Esophagus squamous epithelium (tissue), 4 donors: Measurements from ENCODE around the gene TIPIN.

Experiments
- CTCF ChIP-seq, 6 experiments: fragments of 450-650 bp in 4 of 6; fragments of 200-600 bp in 2 of 6; sonication (generic) in 2 of 6; IDR thresholded peaks; one replicate each; pipeline ENCODE4 v1.5.1; 2016 to 2019; ENCODE audit warnings: antibody characterized with exemption in 6 of 6, mild to moderate bottlenecking in 4 of 6, moderate library complexity in 4 of 6
- POLR2A ChIP-seq, 4 donors: fragments of 450-650 bp; IDR thresholded peaks; one replicate each; pipeline ENCODE4 v1.6.1; 2017; ENCODE audit warnings: antibody characterized with exemption in 4 of 4, mild to moderate bottlenecking in 4 of 4, moderate library complexity in 3 of 4

DNA sequence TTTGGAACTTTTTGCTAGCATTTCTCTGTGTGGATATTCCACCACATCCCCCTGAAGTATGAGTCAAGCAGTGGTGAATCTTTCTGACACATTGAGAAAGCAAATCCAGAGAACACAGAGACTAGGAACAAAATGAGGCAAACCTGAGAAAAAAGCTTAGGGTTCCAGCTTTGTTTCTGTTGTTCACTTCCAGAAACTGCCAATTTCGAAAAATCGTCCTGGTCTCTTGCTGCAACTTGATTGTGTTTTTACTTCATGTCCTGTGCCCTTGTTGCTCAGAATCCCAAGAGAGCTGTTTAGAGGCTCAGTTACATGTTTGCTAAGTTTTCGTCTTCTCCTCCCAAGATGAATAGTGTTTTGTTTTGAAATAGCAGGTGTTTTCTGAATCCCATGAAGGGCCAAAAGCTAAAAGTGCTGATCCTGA lies 43.9 kb upstream of the TIPIN start:
- TF ChIP-seq POLR2A (IDR thresholded peaks at IDR 0.05) (no peak), CTCF (IDR thresholded peaks at IDR 0.05) (no peak)
